A673 (cell line): ENCODE results near the gene SMARCA2. TPM values are rescaled to one million over a fixed set of nuclear protein-coding genes. Genes with fewer than 3 reads are reported as not detected.
A peak's percentile ranks its signal among the peaks of the same experiment; 100 is the strongest.
"Not testable (repeated sequence)": the region's sequence is repeated elsewhere in the genome, so short reads cannot be mapped to it uniquely, and the experiment has no call there.

ENCODE experiments used
- BruUV-seq: library from RNA; stranded (reverse); fragments of 400-500 nt; replicated peaks from 2 replicates; lab custom pipeline; 2021; lab: Mats Ljungman, UMichigan
- CTCF ChIA-PET: fragments of 300-600 bp; sonication (Branson Sonifier 250); formaldehyde crosslinking; loops from one replicate; lab custom pipeline; 2022; ENCODE audit warnings: antibody characterized with exemption; lab: Charles Lee
- POLR2A ChIA-PET: fragments of 300-600 bp; sonication (Branson Sonifier 250); formaldehyde crosslinking; loops from one replicate; lab custom pipeline; 2022; ENCODE audit warnings: antibody characterized with exemption; ENCODE audit not compliant: low non-redundant PET; lab: Charles Lee
- DNase-seq: peaks from one replicate; pipeline ENCODE4 v3.0.0-alpha.2; 2015; ENCODE audit warnings: low spot score
- H3K27ac ChIP-seq: fragments of 200-600 bp; sonication (generic); 2 replicates; pipeline ENCODE4 v1.5.1; 2016; ENCODE audit warnings: mixed run types, low read depth, mild to moderate bottlenecking, mixed read lengths, antibody characterized with exemption, low read length; ENCODE audit not compliant: poor library complexity, severe bottlenecking
- H3K27me3 ChIP-seq: fragments of 200-600 bp; sonication (generic); replicated peaks from 2 replicates; pipeline ENCODE4 v1.6.1; 2017; ENCODE audit warnings: mixed run types, low read depth, mild to moderate bottlenecking, mixed read lengths, antibody characterized with exemption, low read length; ENCODE audit not compliant: insufficient read depth, poor library complexity
- H3K36me3 ChIP-seq: fragments of 200-600 bp; sonication (generic); 2 replicates; pipeline ENCODE4 v1.6.1; 2016; ENCODE audit warnings: mixed run types, mild to moderate bottlenecking, mixed read lengths, antibody characterized with exemption, low read length; ENCODE audit not compliant: insufficient read depth, poor library complexity, severe bottlenecking
- H3K4me1 ChIP-seq: fragments of 200-600 bp; sonication (generic); 2 replicates; pipeline ENCODE4 v1.6.1; 2017; ENCODE audit warnings: mixed run types, mild to moderate bottlenecking, mixed read lengths, antibody characterized with exemption, low read length; ENCODE audit not compliant: insufficient read depth, poor library complexity, severe bottlenecking
- H3K4me3 ChIP-seq: fragments of 200-600 bp; sonication (generic); 2 replicates; pipeline ENCODE4 v1.5.1; 2016; ENCODE audit warnings: low read depth, mixed run types, mild to moderate bottlenecking, mixed read lengths, low read length; ENCODE audit not compliant: poor library complexity, severe bottlenecking
- H3K9me3 ChIP-seq: fragments of 200-600 bp; sonication (generic); 2 replicates; pipeline ENCODE4 v1.6.1; 2016; ENCODE audit warnings: mixed run types, low read depth, mild to moderate bottlenecking, mixed read lengths, antibody characterized with exemption, low read length; ENCODE audit not compliant: poor library complexity, severe bottlenecking
- EZH2 ChIP-seq: fragments of 200-600 bp; sonication (generic); IDR thresholded peaks from 2 replicates; pipeline ENCODE4 v1.6.1; 2017; ENCODE audit warnings: borderline replicate concordance, low read depth, mild to moderate bottlenecking, mixed read lengths, antibody characterized with exemption, low read length; ENCODE audit not compliant: poor library complexity, severe bottlenecking
- intact Hi-C: fragments of 100-400 bp; cut with micrococcal nuclease; formaldehyde crosslinking; loops from one replicate; pipeline ENCODE4 v1.10.0; 2022; ENCODE audit not compliant: unreplicated experiment
- total RNA-seq: library from RNA; stranded (reverse); gene quantifications from 2 replicates; pipeline ENCODE4 v1.2.3, GENCODE V29; 2021
- TF ChIP-seq, protein P1 (sequence below): fragments of 300-800, 200-600 bp; sonication (generic); conservative IDR thresholded peaks from 2 replicates; pipeline ENCODE4 v1.5.1; 2017; ENCODE audit warnings: low read depth, mild to moderate bottlenecking, antibody characterized with exemption, low read length, moderate library complexity, mixed read lengths

The SMARCA2 gene
- total RNA-seq, 1 experiment from 2014 or later: 69.0 TPM

- POLR2A ChIA-PET: no interaction called here
- no peak for TF ChIP-seq EZH2
- TF ChIP-seq, protein P1, sequence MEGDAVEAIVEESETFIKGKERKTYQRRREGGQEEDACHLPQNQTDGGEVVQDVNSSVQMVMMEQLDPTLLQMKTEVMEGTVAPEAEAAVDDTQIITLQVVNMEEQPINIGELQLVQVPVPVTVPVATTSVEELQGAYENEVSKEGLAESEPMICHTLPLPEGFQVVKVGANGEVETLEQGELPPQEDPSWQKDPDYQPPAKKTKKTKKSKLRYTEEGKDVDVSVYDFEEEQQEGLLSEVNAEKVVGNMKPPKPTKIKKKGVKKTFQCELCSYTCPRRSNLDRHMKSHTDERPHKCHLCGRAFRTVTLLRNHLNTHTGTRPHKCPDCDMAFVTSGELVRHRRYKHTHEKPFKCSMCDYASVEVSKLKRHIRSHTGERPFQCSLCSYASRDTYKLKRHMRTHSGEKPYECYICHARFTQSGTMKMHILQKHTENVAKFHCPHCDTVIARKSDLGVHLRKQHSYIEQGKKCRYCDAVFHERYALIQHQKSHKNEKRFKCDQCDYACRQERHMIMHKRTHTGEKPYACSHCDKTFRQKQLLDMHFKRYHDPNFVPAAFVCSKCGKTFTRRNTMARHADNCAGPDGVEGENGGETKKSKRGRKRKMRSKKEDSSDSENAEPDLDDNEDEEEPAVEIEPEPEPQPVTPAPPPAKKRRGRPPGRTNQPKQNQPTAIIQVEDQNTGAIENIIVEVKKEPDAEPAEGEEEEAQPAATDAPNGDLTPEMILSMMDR: no peak
- intact Hi-C loops: no loop called here
- H3K36me3 ChIP-seq: no peaks in the 10 kb centered on the region
- no TSS peak for BruUV-seq
- CTCF ChIA-PET: no interaction called here
- no peak overlapping the region for H3K4me3 ChIP-seq
- peaks cover 4% of the 10 kb centered on the region for H3K4me1 ChIP-seq
- H3K27me3 ChIP-seq: no peaks in the 10 kb centered on the region
- peak; percentile 24 for DNase-seq
- no peaks in the 10 kb centered on the region for H3K9me3 ChIP-seq
- H3K27ac ChIP-seq: no peak overlapping the region
Observed at GRCh38 chr9:2144619-2145018, 129.5 kb downstream of the SMARCA2 start.

GRCh38 chr9:2145746-2146145 is 130.6 kb downstream of the SMARCA2 start:
- TF ChIP-seq EZH2: no peak
- TF ChIP-seq, protein P1: no peak
- Histone ChIP-seq H3K9me3 (no peaks in the 10 kb centered on the region), H3K27ac (no peak overlapping the region), H3K4me1 (peaks cover 4% of the 10 kb centered on the region), H3K27me3 (no peaks in the 10 kb centered on the region), H3K4me3 (no peak overlapping the region), H3K36me3 (no peaks in the 10 kb centered on the region)
- POLR2A ChIA-PET: no interaction called here
- BruUV-seq: no TSS peak
- CTCF ChIA-PET: no interaction called here
- DNase-seq: no peak
- intact Hi-C loops: loop anchor here (2.0 kb wide), 1 partner anchor 35 kb away; no protein-coding TSS in a partner anchor

DNA sequence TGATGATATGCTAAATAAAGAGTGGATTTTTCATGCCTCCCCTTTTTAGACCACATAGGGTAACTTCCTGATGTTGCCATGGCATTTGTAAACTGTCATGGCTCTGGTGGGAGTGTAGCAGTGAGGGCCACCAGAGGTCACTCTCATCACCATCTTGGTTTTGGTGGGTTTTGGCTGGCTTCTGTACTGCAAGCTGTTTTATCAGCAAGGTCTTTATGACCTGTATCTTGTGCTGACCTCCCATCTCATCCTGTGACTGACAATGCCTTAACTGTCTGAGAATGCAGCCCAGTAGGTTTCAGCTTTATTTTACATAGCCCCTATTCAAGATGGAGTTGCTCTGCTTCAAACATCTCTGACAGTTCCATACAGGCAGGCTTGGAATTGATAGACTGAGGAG is 131.6 kb downstream of the SMARCA2 start:
- H3K27ac ChIP-seq, BruUV-seq, DNase-seq, H3K36me3 ChIP-seq, H3K27me3 ChIP-seq, CTCF ChIA-PET, POLR2A ChIA-PET, H3K9me3 ChIP-seq, H3K4me3 ChIP-seq, H3K4me1 ChIP-seq: not testable (repeated sequence)
- intact Hi-C loops: loop anchor here (2.0 kb wide), 1 partner anchor 34 kb away; no protein-coding TSS in a partner anchor
- TF ChIP-seq, protein P1: peak; percentile 42; the same call in 1 of the 2 replicates
